NCI-H526 (cell line): ENCODE results near the gene ISG20.

Source experiments
- DNase-seq, 2 experiments: peaks; one replicate each; lab custom pipeline; 2025; lab: John Stamatoyannopoulos, UW

Gene ISG20

GRCh38 chr15:88688394-88688933 is 49.6 kb downstream of the ISG20 start:
- no peak for DNase-seq

- no peak for DNase-seq
These were observed 51.5 kb downstream of the ISG20 start for GRCh38 chr15:88690331-88690730.

- DNase-seq = no peak
These were observed 54.4 kb downstream of the ISG20 start for GRCh38 chr15:88693191-88693590.

GRCh38 chr15:88695101-88695500 is 56.3 kb downstream of the ISG20 start:
- no peak for DNase-seq

- no peak for DNase-seq
These were observed 57.0 kb downstream of the ISG20 start for GRCh38 chr15:88695691-88696251.

- no peak for DNase-seq
These were observed 57.4 kb downstream of the ISG20 start for GRCh38 chr15:88696254-88696653.

GRCh38 chr15:88697276-88697675 is 58.5 kb downstream of the ISG20 start:
- no peak for DNase-seq

GRCh38 chr15:88699861-88700260 is 61.0 kb downstream of the ISG20 start:
- DNase-seq = no peak

- DNase-seq = no peak
These were observed 61.9 kb downstream of the ISG20 start for GRCh38 chr15:88700716-88701115.

GRCh38 chr15:88701561-88702095 is 62.8 kb downstream of the ISG20 start:
- peak; percentile 3 to 36 for DNase-seq

GRCh38 chr15:88702983-88703382 is 64.2 kb downstream of the ISG20 start:
- no peak for DNase-seq

GRCh38 chr15:88703533-88703932 is 64.7 kb downstream of the ISG20 start:
- no peak for DNase-seq

- DNase-seq = peak in 1 of 2 experiments; percentile 63
These were observed 66.3 kb downstream of the ISG20 start for GRCh38 chr15:88704791-88705768.

GRCh38 chr15:88705769-88706165 is 67.0 kb downstream of the ISG20 start:
- no peak for DNase-seq
